Activated gamma-delta T cell treated with Interleukin-2 at 50 U/mL for 16 hours (primary cell): Measurements from ENCODE around the gene WNT6.

Experiments used
- DNase-seq: peaks from one replicate; pipeline ENCODE4 v3.0.0-alpha.2; 2020

The WNT6 gene

GRCh38 chr2:218878926-218879761 is 19.5 kb downstream of the WNT6 start:
- DNase-seq, result no peak

GRCh38 chr2:218879776-218880101 is 20.1 kb downstream of the WNT6 start:
- no peak for DNase-seq

GRCh38 chr2:218880102-218880858 is 20.7 kb downstream of the WNT6 start, which contains the start of gene WNT10A:
Gene WNT10A (plus strand): TSS chr2:218880852. CDS start chr2:218880996, 144 bp downstream.
- peak; percentile 79 for DNase-seq

GRCh38 chr2:218880859-218881594 is 21.4 kb downstream of the WNT6 start:
- no peak for DNase-seq

DNA sequence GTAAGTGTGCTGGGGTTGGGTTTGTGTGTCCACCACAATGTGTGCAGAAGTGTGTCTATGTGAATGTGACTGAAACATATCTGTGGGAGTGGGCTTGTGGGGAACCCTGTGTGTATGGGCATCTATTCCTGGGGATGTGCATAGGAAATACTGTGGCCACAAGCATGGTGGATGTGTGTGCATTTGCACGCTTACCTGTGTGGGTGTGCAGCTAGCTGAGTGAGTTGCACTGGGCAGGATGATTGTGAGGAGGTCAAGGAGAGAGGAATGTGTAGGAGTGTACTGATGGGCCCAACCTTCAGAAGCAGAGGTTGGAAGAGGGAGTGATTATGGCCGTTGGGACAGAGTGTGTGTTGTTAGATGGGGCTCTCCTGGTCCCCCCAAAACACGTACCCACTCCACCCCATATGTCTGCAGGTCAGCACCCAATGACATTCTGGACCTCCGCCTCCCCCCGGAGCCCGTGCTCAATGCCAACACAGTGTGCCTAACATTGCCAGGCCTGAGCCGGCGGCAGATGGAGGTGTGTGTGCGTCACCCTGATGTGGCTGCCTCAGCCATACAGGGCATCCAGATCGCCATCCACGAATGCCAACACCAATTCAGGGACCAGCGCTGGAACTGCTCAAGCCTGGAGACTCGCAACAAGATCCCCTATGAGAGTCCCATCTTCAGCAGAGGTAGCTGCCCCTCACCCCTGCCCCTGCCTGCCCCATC is 22.3 kb downstream of the WNT6 start:
- no peak for DNase-seq

GRCh38 chr2:218882461-218882816 is 22.8 kb downstream of the WNT6 start:
- DNase-seq, result no peak

DNA sequence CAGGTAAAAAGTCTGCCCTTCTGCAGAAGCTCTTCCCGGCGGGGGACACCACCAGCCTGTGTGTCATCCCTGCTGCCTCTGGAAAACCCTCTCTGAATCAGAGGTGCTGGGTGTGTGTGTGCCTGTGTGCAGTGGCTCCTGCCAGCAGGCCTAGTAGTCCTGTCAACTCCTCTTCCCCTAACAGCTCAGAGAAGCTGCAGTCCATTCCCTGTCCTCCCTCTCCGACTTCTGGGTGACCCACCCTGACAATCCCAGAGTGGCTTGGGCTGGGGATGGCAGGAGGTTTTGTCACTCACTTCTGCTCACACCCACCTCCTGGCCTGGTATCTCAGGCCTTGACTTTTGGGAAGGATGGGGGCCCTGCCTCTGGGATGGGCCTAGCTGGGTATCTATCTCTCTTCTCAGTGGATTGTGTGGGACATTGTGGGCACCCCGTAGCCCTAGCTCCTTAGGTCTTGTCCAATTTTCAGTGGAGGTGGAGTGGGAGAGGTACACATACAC is 23.3 kb downstream of the WNT6 start:
- no peak for DNase-seq

GRCh38 chr2:218883491-218884490 is 24.2 kb downstream of the WNT6 start:
- no peak for DNase-seq

- DNase-seq, result no peak
These were observed 24.9 kb downstream of the WNT6 start for GRCh38 chr2:218884519-218884918.

- no peak for DNase-seq
These were observed 26.7 kb downstream of the WNT6 start for GRCh38 chr2:218885981-218886947.

DNA sequence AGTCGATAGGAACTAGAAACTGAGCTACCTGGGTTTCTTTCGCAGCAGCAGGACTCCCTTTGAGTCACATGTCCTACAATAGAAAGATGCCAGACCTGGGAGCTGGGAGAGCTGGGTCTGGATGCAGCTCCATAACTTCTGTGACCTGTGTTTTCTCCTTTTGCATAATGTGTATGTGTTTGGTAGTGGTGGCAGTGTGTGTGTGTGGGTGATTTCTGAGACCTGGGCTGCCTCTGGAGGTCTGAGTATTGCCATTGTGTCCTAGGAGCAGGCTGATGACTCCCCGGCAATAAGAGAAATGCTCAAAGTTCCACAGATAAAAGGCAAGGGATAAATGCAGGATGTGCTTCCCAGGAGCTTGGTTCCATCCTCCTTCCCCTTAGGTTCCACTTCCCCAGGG is 27.5 kb downstream of the WNT6 start:
- no peak for DNase-seq

GRCh38 chr2:218888341-218888740 is 28.7 kb downstream of the WNT6 start:
- DNase-seq, result no peak

GRCh38 chr2:218889937-218890336 is 30.3 kb downstream of the WNT6 start:
- DNase-seq, result no peak

GRCh38 chr2:218890369-218890768 is 30.8 kb downstream of the WNT6 start:
- no peak for DNase-seq

GRCh38 chr2:218891275-218892135 is 31.9 kb downstream of the WNT6 start:
- no peak for DNase-seq

DNA sequence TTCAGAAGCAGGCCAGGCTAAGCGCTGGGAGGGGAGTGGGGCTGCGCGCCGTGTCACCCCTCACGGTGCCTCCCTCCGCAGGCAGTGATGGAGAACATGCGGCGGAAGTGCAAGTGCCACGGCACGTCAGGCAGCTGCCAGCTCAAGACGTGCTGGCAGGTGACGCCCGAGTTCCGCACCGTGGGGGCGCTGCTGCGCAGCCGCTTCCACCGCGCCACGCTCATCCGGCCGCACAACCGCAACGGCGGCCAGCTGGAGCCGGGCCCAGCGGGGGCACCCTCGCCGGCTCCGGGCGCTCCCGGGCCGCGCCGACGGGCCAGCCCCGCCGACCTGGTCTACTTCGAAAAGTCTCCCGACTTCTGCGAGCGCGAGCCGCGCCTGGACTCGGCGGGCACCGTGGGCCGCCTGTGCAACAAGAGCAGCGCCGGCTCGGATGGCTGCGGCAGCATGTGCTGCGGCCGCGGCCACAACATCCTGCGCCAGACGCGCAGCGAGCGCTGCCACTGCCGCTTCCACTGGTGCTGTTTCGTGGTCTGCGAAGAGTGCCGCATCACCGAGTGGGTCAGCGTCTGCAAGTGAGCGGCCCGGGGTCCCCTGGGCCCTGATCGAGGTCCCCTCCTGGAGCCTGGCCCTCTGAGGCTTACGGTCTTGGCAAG is 33.2 kb downstream of the WNT6 start:
- peak; percentile 80 for DNase-seq

DNA sequence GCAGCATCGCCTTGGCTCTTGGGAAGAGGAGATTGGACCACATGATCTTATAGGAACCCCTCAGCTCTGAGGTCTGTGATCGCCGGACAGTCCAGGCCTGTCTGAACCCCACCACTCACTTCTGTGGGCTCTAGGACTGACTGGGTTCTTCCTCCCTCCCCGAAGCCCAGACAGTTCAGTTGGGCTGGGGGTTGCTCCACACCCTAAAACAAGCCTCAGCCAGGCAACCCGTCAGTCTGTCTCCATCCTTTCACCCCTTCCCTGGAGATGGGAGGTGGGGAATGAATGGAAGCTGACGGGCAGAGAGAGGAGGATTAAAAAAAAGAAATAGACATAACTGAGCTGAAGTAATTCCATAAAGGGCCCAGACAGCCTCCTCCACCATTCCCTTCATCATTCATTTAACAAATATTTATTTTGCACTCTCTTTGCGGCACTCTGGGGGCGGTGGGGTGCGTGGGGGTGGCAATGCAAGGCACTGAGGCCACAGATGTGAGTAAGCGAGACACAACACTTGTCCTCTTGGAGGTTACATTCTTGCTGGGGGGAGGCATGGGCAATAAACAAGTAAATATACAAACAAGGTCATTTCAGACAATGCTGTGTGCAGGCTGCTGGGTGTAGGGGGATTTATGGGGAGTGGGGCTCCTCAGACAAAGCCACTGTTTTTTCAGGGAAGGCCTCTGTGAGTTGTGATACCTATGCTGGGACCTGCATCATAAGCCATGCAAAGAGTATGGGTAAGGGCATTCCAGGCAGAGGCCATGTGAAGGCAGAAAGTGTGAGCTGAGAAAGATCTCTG is 33.9 kb downstream of the WNT6 start:
- no peak for DNase-seq
